Activated CD8-positive, alpha-beta memory T cell treated with anti-CD3 and anti-CD28 coated beads, Interleukin-2, amount 50 U/mL, for 1 hour (primary cell): Measurements from ENCODE around the gene CDH22.

Source experiments
- DNase-seq: peaks from one replicate; pipeline ENCODE4 v3.0.0-alpha.2; 2020; ENCODE audit errors: extremely low read depth

CDH22 gene

GRCh38 chr20:46242390-46242789, 65.9 kb downstream of the CDH22 start:
- no peak for DNase-seq

DNA sequence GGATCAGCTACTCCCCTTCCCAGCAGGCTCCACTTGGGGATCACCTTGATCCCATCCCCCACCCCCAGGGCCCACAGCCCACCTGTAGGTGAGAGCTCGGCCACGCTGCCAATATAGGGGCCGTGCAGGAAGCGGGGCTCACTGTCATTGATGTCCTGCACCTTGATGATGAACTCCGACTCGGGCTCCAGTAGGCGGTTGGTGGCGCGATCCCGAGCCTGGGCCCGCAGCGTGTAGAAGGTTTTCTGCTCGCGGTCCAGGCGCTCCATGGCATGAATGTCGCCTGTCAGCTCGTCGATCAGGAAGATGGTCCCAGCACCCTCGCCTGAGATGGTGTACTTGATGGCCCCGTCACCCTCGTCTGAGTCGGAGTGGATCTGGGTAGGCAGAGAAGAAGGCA, 67.4 kb downstream of the CDH22 start:
- no peak for DNase-seq

DNA sequence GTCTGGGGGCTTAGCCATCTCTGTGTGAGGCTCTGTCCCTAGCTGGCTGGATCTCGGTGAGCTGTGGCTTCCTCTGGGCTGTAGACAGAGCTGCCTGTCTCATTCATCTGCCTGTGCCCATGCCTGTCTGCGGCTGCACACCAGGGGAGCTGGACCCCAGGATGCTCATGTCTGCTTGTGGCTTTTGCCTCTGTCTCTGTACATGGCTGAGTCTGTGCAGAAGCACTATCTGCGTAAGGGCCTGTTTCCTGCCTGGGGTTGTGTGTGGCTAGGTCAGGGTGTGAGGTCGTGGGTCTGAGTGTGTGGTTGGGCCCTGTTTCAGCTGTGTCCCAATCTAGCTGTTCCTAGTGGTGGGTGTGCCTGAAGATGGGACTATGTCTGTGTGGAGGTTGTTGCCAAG, 68.2 kb downstream of the CDH22 start:
- DNase-seq = no peak

DNA sequence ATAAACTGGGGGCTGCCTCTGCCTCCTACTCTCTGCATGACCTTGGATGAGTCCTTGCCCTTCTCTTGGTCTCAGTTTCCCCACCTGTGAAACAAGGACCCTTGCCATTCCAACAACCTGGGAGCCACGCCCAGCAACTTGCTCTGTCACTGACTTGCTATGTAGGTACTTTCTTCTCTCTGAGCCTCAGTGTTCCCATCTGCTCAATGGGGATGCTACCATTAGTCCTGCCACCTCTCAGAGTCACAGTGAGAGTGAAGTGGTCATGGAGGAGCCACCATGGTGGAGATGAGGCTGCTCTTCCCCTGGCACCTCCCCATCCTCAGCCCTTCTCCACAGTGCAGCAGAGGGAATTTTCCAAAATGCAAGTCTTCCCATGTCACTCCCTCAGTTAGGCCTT, 70.6 kb downstream of the CDH22 start:
- DNase-seq = no peak

GRCh38 chr20:46237227-46237626, 71.1 kb downstream of the CDH22 start:
- no peak for DNase-seq

DNA sequence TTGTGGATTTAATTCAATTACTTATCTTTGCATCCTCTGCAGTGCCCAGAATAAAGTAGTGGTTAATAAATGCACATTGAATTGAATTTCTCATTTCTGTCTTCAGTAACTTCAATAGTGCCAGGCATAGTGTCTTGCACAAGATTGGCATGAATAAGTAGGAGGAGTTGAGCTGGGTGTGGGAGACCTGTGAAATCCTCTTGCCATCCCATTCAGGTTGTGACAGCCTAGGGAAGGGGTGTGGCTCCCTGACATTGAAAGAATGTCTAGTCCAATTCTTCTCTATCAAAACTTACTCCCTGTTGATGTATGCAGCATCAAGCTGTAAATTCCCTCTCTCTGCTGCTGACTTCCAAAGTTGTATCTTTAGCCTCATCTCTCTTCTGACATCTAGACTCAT, 73.2 kb downstream of the CDH22 start:
- DNase-seq = no peak

DNA sequence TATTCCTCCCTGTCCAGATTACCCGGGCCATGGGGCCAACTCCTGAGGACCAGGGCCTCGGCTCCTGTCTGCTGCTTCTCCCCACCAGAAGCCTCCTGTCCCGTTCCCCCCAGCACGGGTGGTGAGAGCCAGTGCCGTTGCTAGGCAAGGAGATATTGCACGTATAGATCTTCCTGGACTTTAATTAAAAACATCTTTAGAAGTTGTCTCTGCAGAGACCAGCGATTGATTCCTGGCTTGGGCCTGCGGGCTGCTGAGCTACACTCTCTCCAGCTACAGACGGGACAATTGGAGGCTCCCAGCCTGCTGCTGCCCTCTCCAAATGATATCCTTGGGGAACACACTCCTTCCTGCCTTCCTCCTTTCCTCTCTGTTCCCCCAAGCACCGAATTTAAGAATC, 74.6 kb downstream of the CDH22 start:
- DNase-seq = no peak

- no peak for DNase-seq
These were observed 75.8 kb downstream of the CDH22 start for GRCh38 chr20:46232539-46232938.

DNA sequence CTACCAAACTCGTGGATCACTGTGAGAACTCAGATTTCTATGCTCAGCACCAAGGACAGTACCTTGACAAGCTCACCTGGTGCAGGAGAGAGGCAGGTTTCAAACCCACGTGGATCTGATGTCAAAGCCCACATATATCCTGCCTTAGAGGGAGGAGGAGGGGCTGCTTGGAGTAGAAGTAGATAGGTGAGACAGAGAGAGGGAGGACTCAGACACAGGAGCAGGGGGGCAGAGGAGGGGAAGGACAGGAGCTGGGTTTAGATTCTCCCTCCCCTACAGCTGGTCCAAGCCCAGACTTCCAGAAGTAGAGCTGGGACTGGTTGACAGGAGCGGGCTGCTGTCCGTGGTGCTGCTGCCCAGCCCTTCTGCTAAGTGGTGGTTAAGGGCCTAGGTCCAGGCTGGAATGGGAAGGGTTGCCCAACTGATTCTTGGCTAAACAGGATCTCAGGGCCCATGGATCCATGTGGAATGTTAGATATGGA, 77.5 kb downstream of the CDH22 start:
- no peak for DNase-seq

DNA sequence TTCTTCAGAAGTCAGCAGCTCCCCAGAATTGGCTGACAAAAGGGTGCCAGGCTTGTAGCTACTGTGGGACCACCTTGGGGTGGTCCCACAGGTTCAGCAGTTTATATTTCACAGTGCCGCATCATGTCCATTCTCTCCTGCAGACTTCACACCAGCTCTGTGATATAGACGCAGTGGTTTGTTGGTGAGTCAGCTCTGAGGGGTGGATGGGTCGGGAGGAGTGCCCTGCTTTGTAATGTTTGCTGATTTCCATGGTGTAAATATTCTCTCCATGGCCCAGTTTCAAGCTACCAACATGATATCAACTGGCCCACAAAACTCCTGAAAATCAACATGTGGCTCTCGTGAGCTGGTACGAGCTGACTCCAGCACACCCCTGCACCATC, 78.2 kb downstream of the CDH22 start:
- DNase-seq = no peak

- DNase-seq = no peak
These were observed 78.7 kb downstream of the CDH22 start for GRCh38 chr20:46229478-46230105.

GRCh38 chr20:46228670-46229069, 79.6 kb downstream of the CDH22 start:
- no peak for DNase-seq

GRCh38 chr20:46227272-46227767, 81.0 kb downstream of the CDH22 start:
- DNase-seq = no peak

DNA sequence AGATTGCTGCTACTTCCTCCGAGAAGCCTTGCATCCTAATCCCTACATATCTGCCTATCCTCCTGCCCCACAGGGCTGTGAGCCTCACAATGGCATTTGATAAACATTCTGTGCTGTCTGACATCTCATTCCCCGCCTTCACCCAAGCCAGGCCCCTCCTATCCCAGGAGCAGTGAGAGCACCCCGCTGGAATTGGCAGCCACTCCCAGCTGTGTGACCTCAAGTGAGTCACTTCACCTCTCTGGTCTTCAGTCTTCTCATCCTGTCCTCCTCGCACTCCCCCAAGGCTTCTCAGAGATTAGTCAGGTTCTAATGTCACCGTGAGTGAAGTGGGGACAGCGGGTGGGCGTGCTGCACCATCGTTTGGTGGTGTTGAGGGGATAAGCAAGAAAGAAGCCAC, 81.7 kb downstream of the CDH22 start:
- DNase-seq = no peak

GRCh38 chr20:46222521-46223007, 85.7 kb downstream of the CDH22 start:
- no peak for DNase-seq

DNA sequence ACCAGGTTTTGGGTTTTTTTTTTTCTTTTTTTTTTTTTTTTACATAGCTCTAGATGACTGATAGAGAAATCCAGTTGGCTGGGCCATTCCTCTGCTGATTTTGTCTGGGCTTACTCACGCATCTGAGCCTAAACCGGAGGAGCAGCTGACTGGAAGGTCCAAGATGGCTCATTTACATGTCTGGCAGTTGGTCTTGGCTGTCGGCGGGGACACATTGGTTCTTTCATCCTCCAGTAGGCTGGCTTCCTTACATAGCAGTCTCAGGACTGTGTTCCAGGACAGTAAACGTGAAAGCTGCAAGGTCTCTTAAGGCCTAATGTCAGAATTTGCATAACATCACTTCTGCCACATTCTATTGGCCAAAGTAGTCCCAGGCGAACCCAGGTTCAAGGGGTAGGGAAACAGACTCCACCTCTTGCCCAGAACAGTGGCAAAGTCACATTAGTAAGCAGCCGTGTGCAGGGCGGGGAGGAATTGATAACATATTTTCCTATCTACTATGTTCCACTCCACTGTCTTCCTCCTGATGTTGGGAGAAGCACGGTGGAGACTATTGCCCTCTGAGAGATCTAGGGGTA, 87.0 kb downstream of the CDH22 start:
- no peak for DNase-seq

GRCh38 chr20:46220455-46221207, 87.7 kb downstream of the CDH22 start:
- DNase-seq = no peak

GRCh38 chr20:46219920-46220319, 88.4 kb downstream of the CDH22 start:
- no peak for DNase-seq

DNA sequence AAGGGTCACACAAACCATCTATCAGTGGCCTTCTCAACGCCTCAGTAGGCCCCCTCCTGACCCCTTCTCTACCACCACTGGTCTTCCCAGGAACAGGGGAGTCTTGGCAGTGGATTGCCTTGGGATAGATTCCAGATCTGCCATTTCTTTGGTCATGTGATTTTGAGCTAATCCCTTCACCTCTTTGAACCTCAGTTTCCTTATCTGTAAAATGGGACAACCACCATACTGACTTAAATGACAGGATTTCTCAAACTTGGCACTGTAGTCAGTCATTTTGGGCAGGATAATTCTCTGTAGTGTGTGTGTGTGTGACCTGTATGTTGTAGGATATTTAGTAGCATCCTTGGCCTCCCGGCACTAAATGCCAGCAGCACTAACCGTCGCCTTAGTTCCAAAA, 89.1 kb downstream of the CDH22 start:
- DNase-seq = no peak

DNA sequence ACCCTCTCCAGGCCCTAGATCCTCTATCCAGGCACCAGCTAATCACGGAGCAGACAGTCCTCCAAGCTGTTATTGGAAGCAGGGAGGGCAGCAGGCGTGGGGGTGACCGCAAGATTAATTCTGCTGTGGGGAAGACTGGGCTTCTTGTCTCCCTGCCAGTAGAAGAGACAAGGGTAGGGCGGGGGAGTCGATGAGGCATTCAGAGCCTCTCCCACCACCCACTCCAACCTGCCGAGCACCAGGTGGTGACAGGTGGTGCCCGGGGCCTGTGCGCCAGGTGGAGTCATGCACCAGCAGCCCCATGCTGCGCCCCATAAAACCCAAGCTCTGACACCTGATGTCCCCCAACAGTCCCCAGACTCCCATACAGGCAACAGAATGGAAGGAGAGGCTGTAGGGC, 89.6 kb downstream of the CDH22 start:
- DNase-seq = no peak

GRCh38 chr20:46217583-46217982, 90.7 kb downstream of the CDH22 start:
- DNase-seq = no peak

DNA sequence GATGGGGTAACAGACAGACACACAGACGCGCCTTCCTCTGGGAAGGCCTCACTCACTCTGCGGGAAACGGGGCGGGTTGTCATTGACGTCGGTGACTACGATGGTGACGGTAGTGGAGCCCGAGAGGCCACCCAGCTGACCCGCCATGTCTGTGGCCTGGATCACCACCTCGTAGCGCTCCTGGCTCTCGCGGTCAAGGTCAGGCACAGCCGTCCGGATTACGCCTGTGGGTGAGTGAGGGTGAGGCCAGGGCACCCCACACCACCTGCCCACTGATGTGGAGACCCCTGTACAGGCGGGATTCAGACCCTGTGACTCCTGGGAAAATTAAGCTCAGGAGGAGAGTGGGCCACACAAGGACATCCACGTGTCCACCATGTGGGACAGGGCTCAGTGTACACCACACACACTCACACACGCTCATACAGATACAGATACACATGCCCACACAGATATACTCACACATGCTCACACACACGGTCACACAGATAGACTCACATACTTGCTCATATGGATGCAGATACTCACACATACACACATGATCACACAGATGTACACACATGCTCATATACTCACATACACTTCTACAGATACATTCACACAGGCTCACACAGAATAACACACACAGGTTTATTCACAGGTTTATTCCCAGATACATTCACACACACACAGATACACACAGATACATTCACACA, 91.4 kb downstream of the CDH22 start:
- no peak for DNase-seq
